SK-N-SH (cell line): ENCODE results near the gene XXYLT1. TPM values are rescaled to one million over a fixed set of nuclear protein-coding genes. Genes with fewer than 3 reads are reported as not detected.

Source experiments
- CTCF ChIA-PET: fragments of 300-600, 350-600 bp; formaldehyde crosslinking; extraction: SDS; loops from one replicate; lab custom pipeline; 2021; lab: Yijun Ruan, JAX
- POLR2A ChIA-PET: fragments of 350-600 bp; sonication (Branson Sonifier 250); formaldehyde crosslinking; extraction: SDS; loops from one replicate; lab custom pipeline; 2020; ENCODE audit warnings: antibody characterized with exemption, inconsistent platforms; lab: Yijun Ruan, JAX
- DNase-seq: peaks from one replicate; pipeline ENCODE4 v3.0.0; 2012
- H2AFZ ChIP-seq: fragments of 200-600 bp; sonication (generic); 2 replicates; pipeline ENCODE4 v1.8.1; 2016; ENCODE audit warnings: antibody characterized with exemption, mild to moderate bottlenecking, low read depth
- H3F3A ChIP-seq: fragments of 200-600 bp; sonication (generic); replicated peaks from 2 replicates; pipeline ENCODE3; 2016; ENCODE audit warnings: antibody characterized with exemption, mild to moderate bottlenecking; ENCODE audit not compliant: insufficient read depth
- H3K27ac ChIP-seq, 2 experiments: fragments of 200-500 bp in 1 of 2; fragments of 200-600 bp in 1 of 2; sonication (Bioruptor generic) in 1 of 2; sonication (generic), shearing (Covaris generic) in 1 of 2; 2 replicates each; pipeline versions ENCODE4 v1.5.1 to v1.6.1; 2014 to 2016; ENCODE audit warnings: low read depth in 2 of 2, inconsistent platforms in 1 of 2, low read length in 1 of 2, mild to moderate bottlenecking in 1 of 2, mixed read lengths in 1 of 2
- H3K27me3 ChIP-seq: fragments of 200-600 bp; sonication (generic), shearing (Covaris generic); 2 replicates; pipeline ENCODE4 v1.6.1; 2016; ENCODE audit warnings: mixed run types; ENCODE audit not compliant: insufficient read depth
- H3K36me3 ChIP-seq, 2 experiments: fragments of 200-500 bp in 1 of 2; fragments of 200-600 bp in 1 of 2; sonication (Bioruptor generic) in 1 of 2; sonication (generic) in 1 of 2; replicated peaks in 1 of 2; 2 replicates each; pipeline versions ENCODE3 to v1.5.1; 2014 to 2016; ENCODE audit warnings: low read length in 1 of 2, mild to moderate bottlenecking in 1 of 2; ENCODE audit not compliant: insufficient read depth in 2 of 2, control insufficient read depth in 1 of 2
- H3K4me1 ChIP-seq, 2 experiments: fragments of 200-500 bp in 1 of 2; fragments of 200-600 bp in 1 of 2; sonication (Bioruptor generic) in 1 of 2; sonication (generic), shearing (Covaris generic) in 1 of 2; 2 replicates each; pipeline versions ENCODE4 v1.5.1 to v1.6.1; 2014 to 2016; ENCODE audit warnings: low read depth in 1 of 2, low read length in 1 of 2, mixed run types in 1 of 2; ENCODE audit not compliant: insufficient read depth in 2 of 2, control insufficient read depth in 1 of 2
- H3K4me2 ChIP-seq: fragments of 200-600 bp; sonication (generic), shearing (Covaris generic); 2 replicates; pipeline ENCODE4 v1.6.1; 2017; ENCODE audit warnings: mixed run types
- H3K4me3 ChIP-seq, 2 experiments: fragments of 200-500 bp in 1 of 2; fragments of 200-600 bp in 1 of 2; sonication (Bioruptor generic) in 1 of 2; sonication (generic), shearing (Covaris generic) in 1 of 2; 2 replicates each; pipeline versions ENCODE4 v1.5.1 to v1.8.1; 2014 to 2016; ENCODE audit warnings: low read depth in 2 of 2, inconsistent platforms in 1 of 2, low read length in 1 of 2, mild to moderate bottlenecking in 1 of 2, mixed read lengths in 1 of 2, moderate library complexity in 1 of 2
- H3K79me2 ChIP-seq: fragments of 200-600 bp; sonication (generic); 2 replicates; pipeline ENCODE4 v1.8.1; 2017; ENCODE audit warnings: mild to moderate bottlenecking; ENCODE audit not compliant: insufficient read depth
- H3K9ac ChIP-seq: fragments of 200-600 bp; sonication (generic); 2 replicates; pipeline ENCODE4 v1.6.1; 2017; ENCODE audit warnings: mixed run types
- H3K9me2 ChIP-seq: fragments of 200-600 bp; sonication (generic); 2 replicates; pipeline ENCODE4 v1.6.1; 2017; ENCODE audit warnings: mixed run types
- H3K9me3 ChIP-seq: fragments of 200-600 bp; sonication (generic); 2 replicates; pipeline ENCODE4 v1.6.1; 2017; ENCODE audit warnings: mixed run types, mild to moderate bottlenecking, moderate library complexity
- H4K20me1 ChIP-seq: fragments of 200-600 bp; sonication (generic); 2 replicates; pipeline ENCODE4 v1.6.1; 2017; ENCODE audit warnings: mild to moderate bottlenecking, mixed run types; ENCODE audit not compliant: insufficient read depth
- CHD2 ChIP-seq: fragments of 150-350 bp; IDR thresholded peaks from 2 replicates; pipeline ENCODE4 v1.6.1; 2018; ENCODE audit warnings: low read length; ENCODE audit not compliant: partially characterized antibody
- EP300 ChIP-seq, 2 experiments: IDR thresholded peaks; 2 replicates each; pipeline versions ENCODE4 v1.4.0 to v1.6.1; 2012; ENCODE audit warnings: borderline replicate concordance in 1 of 2, low read depth in 1 of 2, low read length in 1 of 2
- FOSL2 ChIP-seq: IDR thresholded peaks from 2 replicates; pipeline ENCODE4 v1.4.0; 2012; ENCODE audit warnings: low read depth, mild to moderate bottlenecking, moderate library complexity, borderline replicate concordance
- GABPA ChIP-seq: IDR thresholded peaks from 2 replicates; pipeline ENCODE4 v1.4.0; 2012; ENCODE audit warnings: low read depth, mild to moderate bottlenecking
- GATA2 ChIP-seq: sonication (generic); formaldehyde crosslinking; IDR thresholded peaks from 2 replicates; pipeline ENCODE4 v1.5.0; 2020; ENCODE audit warnings: mild to moderate bottlenecking, missing genetic modification reagents
- MAX ChIP-seq: IDR thresholded peaks from 2 replicates; pipeline ENCODE4 v1.4.0; 2012; ENCODE audit warnings: low read depth
- MXI1 ChIP-seq: IDR thresholded peaks from 2 replicates; pipeline ENCODE4 v1.6.1; 2012; ENCODE audit warnings: mild to moderate bottlenecking, low read depth, low read length, improper control_type of control experiment
- NFIC ChIP-seq: IDR thresholded peaks from 2 replicates; pipeline ENCODE4 v1.4.0; 2012; ENCODE audit warnings: borderline replicate concordance
- NRF1 ChIP-seq: IDR thresholded peaks from 2 replicates; pipeline ENCODE4 v1.6.1; 2012; ENCODE audit warnings: low read depth, mild to moderate bottlenecking, low read length
- POLR2AphosphoS5 ChIP-seq: IDR thresholded peaks from 2 replicates; pipeline ENCODE4 v1.6.1; 2012; ENCODE audit warnings: low read depth, low read length
- RCOR1 ChIP-seq: fragments of 150-350 bp; IDR thresholded peaks from 2 replicates; pipeline ENCODE4 v1.6.1; 2017; ENCODE audit warnings: antibody characterized with exemption, low read length
- RFX5 ChIP-seq: IDR thresholded peaks from 2 replicates; pipeline ENCODE4 v1.6.1; 2012; ENCODE audit warnings: mild to moderate bottlenecking, improper control_type of control experiment, low read length
- SIN3A ChIP-seq: IDR thresholded peaks from 2 replicates; pipeline ENCODE4 v1.6.1; 2012; ENCODE audit warnings: low read depth, mild to moderate bottlenecking, low read length, moderate library complexity, borderline replicate concordance
- SMC3 ChIP-seq: IDR thresholded peaks from 2 replicates; pipeline ENCODE4 v1.6.1; 2012; ENCODE audit warnings: low read depth, low read length, improper control_type of control experiment
- USF2 ChIP-seq: fragments of 150-350 bp; IDR thresholded peaks from 2 replicates; pipeline ENCODE4 v1.6.1; 2017; ENCODE audit warnings: antibody characterized with exemption, low read length, low read depth, borderline replicate concordance
- YY1 ChIP-seq: IDR thresholded peaks from 2 replicates; pipeline ENCODE4 v1.4.0; 2012; ENCODE audit warnings: low read depth, mild to moderate bottlenecking
- WGBS: methylation state at CpG from one replicate; pipeline ENCODE4 v1.1.6; 2017; ENCODE audit warnings: low lambda C conversion rate; 5-methylcytosine and 5-hydroxymethylcytosine counted together
- polyA plus RNA-seq, 3 experiments: library from polyadenylated mRNA; depleted of rRNA; stranded (reverse); fragments of >200 nt; gene quantifications; 2 replicates each; pipeline ENCODE4 v1.2.3, GENCODE V29; 2012
- TF ChIP-seq, protein P1 (sequence below): IDR thresholded peaks from 2 replicates; pipeline ENCODE4 v1.4.0; 2012; ENCODE audit warnings: low read depth, borderline replicate concordance
- TF ChIP-seq, protein P2 (sequence below): fragments of 200-600 bp; sonication (generic); IDR thresholded peaks from 2 replicates; pipeline ENCODE4 v1.6.1; 2017; ENCODE audit warnings: antibody characterized with exemption, mild to moderate bottlenecking, moderate library complexity
- TF ChIP-seq, protein P3 (sequence below): fragments of 150-350 bp; IDR thresholded peaks from 2 replicates; pipeline ENCODE4 v1.6.1; 2016; ENCODE audit warnings: mild to moderate bottlenecking, low read depth, low read length

XXYLT1 gene
- polyA plus RNA-seq, 1 of the 3 experiments (the other 2 are of a cell fraction) = 22.6 TPM

- Histone ChIP-seq H2AFZ (no peak overlapping the region), H3F3A (no peaks in the 10 kb centered on the region)
Measured at GRCh38 chr3:195129644-195130492, 141.1 kb downstream of the XXYLT1 start.

DNA sequence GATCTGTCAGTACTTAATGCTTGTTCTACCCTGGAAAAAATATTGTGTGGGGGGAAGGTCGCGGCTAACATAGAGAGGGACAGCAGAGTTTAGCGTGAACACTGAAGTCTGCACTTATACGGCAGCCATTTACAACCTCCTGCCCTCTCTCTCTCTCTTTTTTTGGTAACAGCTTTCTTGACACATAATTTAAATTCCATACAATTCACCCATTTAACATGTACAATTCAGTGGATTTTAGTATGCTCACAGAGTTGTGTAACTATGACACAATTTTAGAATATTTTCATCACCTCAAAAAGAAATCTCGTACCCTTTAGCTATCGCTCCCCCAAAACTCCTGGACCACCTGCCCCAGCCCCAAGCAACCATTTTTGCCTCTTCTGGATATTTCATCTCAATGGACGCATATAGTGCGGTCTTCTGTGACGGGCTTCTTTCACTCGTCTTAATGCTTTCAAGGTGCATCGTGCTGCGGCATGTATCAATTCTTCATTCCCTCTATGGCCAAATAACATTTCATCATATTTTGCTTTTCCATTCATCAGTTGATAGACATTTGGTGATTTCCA is 141.8 kb downstream of the XXYLT1 start:
- H3K9me2 ChIP-seq = no peaks in the 10 kb centered on the region
- H3K9ac ChIP-seq = no peak overlapping the region
- ChIA-PET CTCF (no interaction called here), POLR2A (no interaction called here)
- H3K4me1 ChIP-seq = peaks cover 0 to 45% of the 10 kb centered on the region in 2 experiments; a peak in 2 of 4 replicates
- H3K4me2 ChIP-seq = no peak overlapping the region
- 0 out of 4 replicates have a peak overlapping the region, but pooled peaks of 1 of the 2 experiments have one; percentile 25 for H3K27ac ChIP-seq
- no peaks in the 10 kb centered on the region for H4K20me1 ChIP-seq
- H3K79me2 ChIP-seq = no peaks in the 10 kb centered on the region
- no peak for TF ChIP-seq NRF1
- no peak for TF ChIP-seq RCOR1
- TF ChIP-seq YY1 = no peak
- no peak for TF ChIP-seq RFX5
- TF ChIP-seq USF2 = no peak
- TF ChIP-seq POLR2AphosphoS5 = no peak
- TF ChIP-seq SMC3 = no peak
- no peak for TF ChIP-seq FOSL2
- TF ChIP-seq, protein P1, sequence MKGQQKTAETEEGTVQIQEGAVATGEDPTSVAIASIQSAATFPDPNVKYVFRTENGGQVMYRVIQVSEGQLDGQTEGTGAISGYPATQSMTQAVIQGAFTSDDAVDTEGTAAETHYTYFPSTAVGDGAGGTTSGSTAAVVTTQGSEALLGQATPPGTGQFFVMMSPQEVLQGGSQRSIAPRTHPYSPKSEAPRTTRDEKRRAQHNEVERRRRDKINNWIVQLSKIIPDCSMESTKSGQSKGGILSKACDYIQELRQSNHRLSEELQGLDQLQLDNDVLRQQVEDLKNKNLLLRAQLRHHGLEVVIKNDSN = no peak
- TF ChIP-seq GABPA = no peak
- TF ChIP-seq MXI1 = no peak
- TF ChIP-seq CHD2 = no peak
- TF ChIP-seq, protein P2, sequence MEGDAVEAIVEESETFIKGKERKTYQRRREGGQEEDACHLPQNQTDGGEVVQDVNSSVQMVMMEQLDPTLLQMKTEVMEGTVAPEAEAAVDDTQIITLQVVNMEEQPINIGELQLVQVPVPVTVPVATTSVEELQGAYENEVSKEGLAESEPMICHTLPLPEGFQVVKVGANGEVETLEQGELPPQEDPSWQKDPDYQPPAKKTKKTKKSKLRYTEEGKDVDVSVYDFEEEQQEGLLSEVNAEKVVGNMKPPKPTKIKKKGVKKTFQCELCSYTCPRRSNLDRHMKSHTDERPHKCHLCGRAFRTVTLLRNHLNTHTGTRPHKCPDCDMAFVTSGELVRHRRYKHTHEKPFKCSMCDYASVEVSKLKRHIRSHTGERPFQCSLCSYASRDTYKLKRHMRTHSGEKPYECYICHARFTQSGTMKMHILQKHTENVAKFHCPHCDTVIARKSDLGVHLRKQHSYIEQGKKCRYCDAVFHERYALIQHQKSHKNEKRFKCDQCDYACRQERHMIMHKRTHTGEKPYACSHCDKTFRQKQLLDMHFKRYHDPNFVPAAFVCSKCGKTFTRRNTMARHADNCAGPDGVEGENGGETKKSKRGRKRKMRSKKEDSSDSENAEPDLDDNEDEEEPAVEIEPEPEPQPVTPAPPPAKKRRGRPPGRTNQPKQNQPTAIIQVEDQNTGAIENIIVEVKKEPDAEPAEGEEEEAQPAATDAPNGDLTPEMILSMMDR = no peak
- TF ChIP-seq EP300 (IDR thresholded peaks at IDR 0.05; ENCODE audit: borderline replicate concordance in 1 of 2, low read depth in 1 of 2, low read length in 1 of 2) = no peak
- TF ChIP-seq MAX = no peak
- TF ChIP-seq GATA2 (CRISPR knock-in tag) = no peak
- no peak for DNase-seq
- H3K4me3 ChIP-seq = no peak overlapping the region
- H3K36me3 ChIP-seq = no peaks in the 10 kb centered on the region
- no peaks in the 10 kb centered on the region for H3K9me3 ChIP-seq
- H3F3A ChIP-seq = no peaks in the 10 kb centered on the region
- H3K27me3 ChIP-seq = no peaks in the 10 kb centered on the region
- WGBS = 95% methylated on average over 12 of the region's 12 CpGs
- H2AFZ ChIP-seq = no peak overlapping the region

More at GRCh38 chr3:195129644-195130492, 141.1 kb downstream of the XXYLT1 start:
- POLR2A ChIA-PET = no interaction called here
- DNase-seq = no peak
- H3K9me2 ChIP-seq = no peaks in the 10 kb centered on the region
- H3K79me2 ChIP-seq = no peaks in the 10 kb centered on the region
- peaks cover 0 to 45% of the 10 kb centered on the region in 2 experiments; a peak in 2 of 4 replicates for H3K4me1 ChIP-seq
- no peaks in the 10 kb centered on the region for H4K20me1 ChIP-seq
- no peak overlapping the region for H3K9ac ChIP-seq
- TF ChIP-seq NFIC (no peak), GATA2 (CRISPR knock-in tag) (no peak), SIN3A (no peak), RCOR1 (no peak), MAX (no peak)
- TF ChIP-seq, protein P3, sequence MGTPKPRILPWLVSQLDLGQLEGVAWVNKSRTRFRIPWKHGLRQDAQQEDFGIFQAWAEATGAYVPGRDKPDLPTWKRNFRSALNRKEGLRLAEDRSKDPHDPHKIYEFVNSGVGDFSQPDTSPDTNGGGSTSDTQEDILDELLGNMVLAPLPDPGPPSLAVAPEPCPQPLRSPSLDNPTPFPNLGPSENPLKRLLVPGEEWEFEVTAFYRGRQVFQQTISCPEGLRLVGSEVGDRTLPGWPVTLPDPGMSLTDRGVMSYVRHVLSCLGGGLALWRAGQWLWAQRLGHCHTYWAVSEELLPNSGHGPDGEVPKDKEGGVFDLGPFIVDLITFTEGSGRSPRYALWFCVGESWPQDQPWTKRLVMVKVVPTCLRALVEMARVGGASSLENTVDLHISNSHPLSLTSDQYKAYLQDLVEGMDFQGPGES = no peak
- H3K36me3 ChIP-seq = no peaks in the 10 kb centered on the region
- no peak overlapping the region for H3K4me3 ChIP-seq
- no peak overlapping the region for H3K4me2 ChIP-seq
- WGBS = 82% methylated on average over 11 of the region's 11 CpGs
- H3K27ac ChIP-seq = no peak overlapping the region
- no peaks in the 10 kb centered on the region for H3K27me3 ChIP-seq
- no peaks in the 10 kb centered on the region for H3K9me3 ChIP-seq
- CTCF ChIA-PET = interaction anchor here (0.9 to 2.4 kb wide), 4 partner anchors 23 to 447 kb away, joined by 3 to 9 read pairs (median 4); partner anchors contain the start of gene XXYLT1
